ENCODE measurements around the gene PRICKLE2.

- TF ChIP-seq CTCF (IDR thresholded peaks at IDR 0.05) = no peak
- TF ChIP-seq POLR2AphosphoS5 (IDR thresholded peaks at IDR 0.05) = no peak
These were observed 81.7 kb downstream of the PRICKLE2 start for GRCh38 chr3:64143409-64144130.

All from esophagus muscularis mucosa (tissue), 3 donors.